DMS 273 (cell line): ENCODE results near the gene LAMC2.

Source experiments
- DNase-seq: peaks from one replicate; lab custom pipeline; 2025; ENCODE audit not compliant: unreplicated experiment; lab: John Stamatoyannopoulos, UW

The LAMC2 gene

DNA sequence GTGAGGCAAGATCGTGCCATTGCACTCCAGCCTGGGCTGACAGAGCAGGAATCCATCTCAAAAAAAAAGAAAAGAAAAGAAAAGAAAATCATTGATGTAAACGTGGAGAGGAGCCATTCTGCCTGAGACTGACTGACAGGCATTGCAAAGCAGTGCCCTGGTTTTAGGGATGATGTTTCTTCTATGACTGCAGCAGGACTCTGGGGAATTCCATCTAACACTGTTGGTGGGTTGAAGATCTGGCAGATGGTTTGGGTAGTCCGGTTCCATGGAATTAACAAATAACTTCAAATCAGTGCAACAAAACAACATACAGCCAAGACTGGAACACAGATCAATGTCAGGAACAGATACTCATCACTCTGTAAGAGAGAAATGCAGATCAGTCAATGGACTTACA is 17.8 kb upstream of the LAMC2 start:
- DNase-seq: no peak

DNA sequence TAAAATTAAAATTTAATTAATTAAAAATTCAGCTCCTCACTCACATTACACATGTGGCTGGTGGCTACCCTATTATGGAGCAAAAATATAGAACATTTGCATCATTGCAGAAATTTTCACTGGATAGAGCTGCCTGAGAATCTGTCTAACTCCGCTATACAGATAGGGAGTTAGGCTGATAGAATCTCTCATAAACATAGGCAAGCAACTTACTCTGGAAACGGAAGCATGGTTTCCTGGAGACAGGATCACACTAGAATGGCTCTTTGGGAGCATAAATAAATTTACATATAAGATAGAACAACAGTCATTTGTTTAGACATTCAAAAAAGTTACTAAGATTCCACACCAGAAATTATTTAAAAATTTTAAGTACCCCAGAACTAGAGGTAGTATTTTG is 12.2 kb upstream of the LAMC2 start:
- no peak for DNase-seq

- DNase-seq: no peak
Observed at GRCh38 chr1:183175631-183176030, 10.4 kb upstream of the LAMC2 start.

DNA sequence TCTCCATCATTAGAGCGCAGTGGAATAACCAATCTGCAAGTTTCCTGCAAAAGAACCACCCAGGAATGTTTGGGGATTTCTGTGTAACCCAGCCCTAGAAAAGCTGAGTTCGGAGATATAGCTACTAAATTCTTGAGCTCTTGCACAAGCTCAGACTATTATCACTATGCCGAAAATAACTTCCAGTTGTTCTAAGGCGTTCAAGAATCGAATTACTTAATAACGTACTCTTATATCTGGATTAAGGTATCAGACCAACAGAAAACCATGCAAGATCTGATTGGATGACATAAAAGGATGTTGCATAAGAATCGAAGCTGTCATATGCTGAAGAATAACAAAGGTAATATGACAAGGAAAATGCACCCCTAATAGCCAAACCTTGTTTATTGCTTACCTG is 7.5 kb upstream of the LAMC2 start:
- DNase-seq: no peak

DNA sequence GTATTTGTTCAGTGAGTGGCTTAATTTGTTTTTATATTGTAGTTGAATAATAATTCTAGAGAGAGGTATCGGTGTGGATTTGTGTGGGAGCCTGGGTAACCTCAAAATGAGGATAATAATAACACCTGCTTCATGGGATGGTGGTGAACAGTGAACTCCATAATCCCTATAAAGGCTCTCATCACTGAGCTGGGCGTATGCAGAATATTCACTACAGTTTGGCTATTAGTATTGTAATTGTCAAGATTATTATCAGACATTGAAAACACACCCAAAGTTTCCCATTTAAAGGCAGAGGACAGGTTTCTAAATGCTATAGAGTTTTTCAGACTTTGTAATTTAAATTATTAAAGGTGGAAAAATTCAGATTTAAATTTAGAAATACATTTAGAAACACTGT is 7.0 kb upstream of the LAMC2 start:
- DNase-seq: no peak

- DNase-seq: peak; percentile 89
Observed at GRCh38 chr1:183180218-183180617, 5.8 kb upstream of the LAMC2 start.

GRCh38 chr1:183180634-183181056 is 5.4 kb upstream of the LAMC2 start:
- no peak for DNase-seq

GRCh38 chr1:183186841-183187240 is 777 bp downstream of the LAMC2 start:
- DNase-seq: no peak

GRCh38 chr1:183188240-183188639 is 2.2 kb downstream of the LAMC2 start:
- DNase-seq: no peak

DNA sequence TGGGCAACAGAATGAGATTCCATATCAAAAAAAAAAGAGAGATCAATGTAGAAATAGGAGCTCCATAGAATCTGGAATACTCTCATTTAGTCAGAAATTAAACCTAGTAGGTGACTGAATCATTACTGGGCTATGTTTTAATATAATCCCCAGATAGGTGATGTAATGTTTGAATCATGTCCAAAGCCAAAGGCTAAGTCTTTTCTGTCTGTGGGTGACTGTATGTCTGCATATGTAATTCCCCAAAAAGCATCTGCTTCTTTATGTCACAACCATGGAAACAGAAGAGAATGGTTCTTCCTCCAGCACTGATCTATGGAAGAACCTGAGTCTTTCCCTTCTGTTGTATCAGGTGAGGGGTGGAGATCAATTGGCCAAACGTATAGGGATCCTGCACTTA is 5.8 kb downstream of the LAMC2 start:
- peak; percentile 52 for DNase-seq

DNA sequence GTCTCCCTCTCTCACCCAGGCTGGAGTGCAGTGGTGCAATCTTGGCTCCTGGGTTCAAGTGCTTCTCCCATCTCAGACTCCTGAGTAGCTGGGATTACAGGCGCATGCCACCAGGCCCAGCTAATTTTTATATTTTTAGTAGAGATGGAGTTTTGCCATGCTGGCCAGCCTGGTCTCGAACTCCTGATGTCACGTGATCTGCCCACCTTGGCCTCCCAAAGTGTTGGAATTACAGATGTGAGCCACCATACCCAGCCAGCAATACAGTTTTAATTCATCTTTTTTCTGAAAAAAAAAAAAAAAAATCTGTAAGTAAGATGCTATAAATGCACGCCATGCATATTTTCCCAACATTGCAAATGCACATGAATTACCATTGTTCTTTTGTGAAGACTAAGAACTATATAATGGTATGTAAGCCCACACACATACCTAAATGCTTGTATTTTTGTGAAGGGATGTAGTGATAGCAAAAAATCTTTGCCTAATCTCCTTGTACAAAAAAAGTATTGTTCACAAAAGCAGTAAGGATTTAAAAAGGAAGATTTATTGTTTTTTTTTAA is 8.0 kb downstream of the LAMC2 start:
- no peak for DNase-seq

DNA sequence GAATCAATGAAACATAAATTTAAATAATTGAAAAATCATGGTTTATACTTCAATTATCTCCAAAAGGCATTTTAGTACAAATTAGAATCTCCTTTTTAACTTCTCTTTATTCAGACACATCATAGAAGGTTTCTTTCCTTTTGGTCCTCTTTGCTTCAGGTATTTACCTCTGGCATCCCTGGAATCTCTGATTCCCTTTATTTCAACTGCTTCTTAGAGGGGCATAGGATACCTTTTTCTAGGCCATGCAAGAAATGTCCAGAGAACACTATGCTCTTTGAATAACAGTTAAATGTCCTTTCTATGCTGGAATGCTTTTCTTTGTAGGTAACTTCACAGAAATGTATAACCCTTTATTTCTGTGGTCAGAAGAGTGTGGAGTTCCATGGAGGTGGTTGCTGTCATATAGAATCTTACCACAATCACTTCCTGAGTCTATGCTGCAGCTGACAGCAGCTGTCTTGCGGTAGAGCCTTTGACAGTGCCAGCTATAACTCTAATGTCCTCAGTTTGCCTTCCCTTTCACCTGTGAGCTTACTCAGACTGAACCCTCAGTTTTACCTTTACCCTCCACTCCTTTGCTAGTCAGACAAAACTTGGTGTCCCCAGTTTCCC is 8.6 kb downstream of the LAMC2 start:
- DNase-seq: no peak

GRCh38 chr1:183195142-183195574 is 9.1 kb downstream of the LAMC2 start:
- no peak for DNase-seq

- DNase-seq: no peak
Observed at GRCh38 chr1:183197762-183198161, 11.7 kb downstream of the LAMC2 start.

GRCh38 chr1:183198463-183198862 is 12.4 kb downstream of the LAMC2 start:
- no peak for DNase-seq

GRCh38 chr1:183199304-183199703 is 13.2 kb downstream of the LAMC2 start:
- no peak for DNase-seq

GRCh38 chr1:183200451-183200850 is 14.4 kb downstream of the LAMC2 start:
- no peak for DNase-seq

DNA sequence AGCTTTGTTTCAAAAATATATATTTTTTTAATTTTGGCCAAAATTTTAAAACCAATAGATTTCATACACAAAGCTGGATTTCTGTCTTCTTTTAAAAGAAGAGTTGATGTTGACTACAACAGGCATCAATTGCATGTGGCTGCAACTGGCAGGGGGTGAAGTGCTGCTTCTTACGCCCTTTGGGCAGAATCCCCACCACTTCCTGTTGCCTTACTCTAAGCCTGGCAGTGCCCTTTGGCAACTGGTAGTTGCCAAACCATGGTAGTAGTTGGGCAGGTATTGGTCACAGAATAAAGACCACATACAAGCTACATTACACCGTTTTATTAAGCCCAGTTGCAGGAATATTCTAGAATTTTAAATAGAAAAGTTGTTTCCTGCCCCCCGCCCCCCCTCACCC is 17.0 kb downstream of the LAMC2 start:
- DNase-seq: no peak

DNA sequence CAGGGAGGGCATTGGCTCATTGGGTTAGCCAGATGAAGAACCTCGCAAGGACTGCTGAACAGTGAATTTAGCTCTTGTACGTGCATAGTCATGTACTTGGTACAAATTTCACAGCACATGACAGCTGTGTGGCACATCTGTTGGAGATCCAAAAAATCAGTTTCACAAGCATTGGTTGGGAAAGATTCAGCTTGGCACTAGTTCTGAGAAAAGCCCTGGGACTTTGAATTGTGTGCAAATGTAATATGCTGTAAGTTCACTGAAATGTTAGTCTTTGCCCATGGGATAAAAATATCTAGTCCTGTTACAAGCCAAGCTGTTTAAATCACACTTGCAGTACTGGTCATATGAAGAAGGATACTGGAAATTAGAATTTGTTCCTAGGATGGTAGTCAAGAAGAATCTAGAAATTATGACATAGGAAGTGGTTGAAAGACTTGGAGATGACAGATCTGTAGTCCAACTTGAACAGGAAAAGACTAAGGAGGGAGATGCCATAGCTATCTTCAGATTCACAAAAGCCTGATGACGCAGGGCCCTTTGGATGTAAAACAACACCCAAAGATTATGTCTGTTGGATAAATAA is 19.2 kb downstream of the LAMC2 start:
- peak; percentile 44 for DNase-seq

- DNase-seq: no peak
Observed at GRCh38 chr1:183206538-183207122, 20.6 kb downstream of the LAMC2 start.

GRCh38 chr1:183209533-183210158 is 23.6 kb downstream of the LAMC2 start:
- DNase-seq: peak; percentile 42

DNA sequence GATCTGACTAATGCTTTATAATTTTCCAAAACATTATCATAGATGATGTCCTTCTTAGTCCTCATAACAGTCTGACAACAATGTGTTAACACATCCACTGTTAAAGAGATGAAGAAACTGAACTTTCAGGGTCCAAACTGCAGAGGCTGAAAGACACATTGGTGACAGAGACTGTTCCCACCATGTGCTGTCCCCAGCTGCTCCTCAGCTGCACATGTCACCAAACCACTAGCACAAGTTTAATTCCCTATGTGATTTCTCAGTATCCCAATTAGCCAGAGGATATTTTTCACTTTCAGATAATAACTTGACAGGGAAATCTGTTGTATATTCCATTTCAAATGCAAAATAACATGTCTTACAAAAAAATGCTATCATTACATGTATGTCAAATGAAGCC is 24.6 kb downstream of the LAMC2 start:
- DNase-seq: no peak
